GM18526 (cell line): ENCODE measurements around the gene CDH24.

Experiments used
- POLR2A ChIP-seq: IDR thresholded peaks from 3 replicates; pipeline ENCODE4 v1.6.1; 2011; ENCODE audit not compliant: insufficient read length; ENCODE audit errors: extremely low read depth

Gene CDH24, protein sequence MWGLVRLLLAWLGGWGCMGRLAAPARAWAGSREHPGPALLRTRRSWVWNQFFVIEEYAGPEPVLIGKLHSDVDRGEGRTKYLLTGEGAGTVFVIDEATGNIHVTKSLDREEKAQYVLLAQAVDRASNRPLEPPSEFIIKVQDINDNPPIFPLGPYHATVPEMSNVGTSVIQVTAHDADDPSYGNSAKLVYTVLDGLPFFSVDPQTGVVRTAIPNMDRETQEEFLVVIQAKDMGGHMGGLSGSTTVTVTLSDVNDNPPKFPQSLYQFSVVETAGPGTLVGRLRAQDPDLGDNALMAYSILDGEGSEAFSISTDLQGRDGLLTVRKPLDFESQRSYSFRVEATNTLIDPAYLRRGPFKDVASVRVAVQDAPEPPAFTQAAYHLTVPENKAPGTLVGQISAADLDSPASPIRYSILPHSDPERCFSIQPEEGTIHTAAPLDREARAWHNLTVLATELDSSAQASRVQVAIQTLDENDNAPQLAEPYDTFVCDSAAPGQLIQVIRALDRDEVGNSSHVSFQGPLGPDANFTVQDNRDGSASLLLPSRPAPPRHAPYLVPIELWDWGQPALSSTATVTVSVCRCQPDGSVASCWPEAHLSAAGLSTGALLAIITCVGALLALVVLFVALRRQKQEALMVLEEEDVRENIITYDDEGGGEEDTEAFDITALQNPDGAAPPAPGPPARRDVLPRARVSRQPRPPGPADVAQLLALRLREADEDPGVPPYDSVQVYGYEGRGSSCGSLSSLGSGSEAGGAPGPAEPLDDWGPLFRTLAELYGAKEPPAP

DNA sequence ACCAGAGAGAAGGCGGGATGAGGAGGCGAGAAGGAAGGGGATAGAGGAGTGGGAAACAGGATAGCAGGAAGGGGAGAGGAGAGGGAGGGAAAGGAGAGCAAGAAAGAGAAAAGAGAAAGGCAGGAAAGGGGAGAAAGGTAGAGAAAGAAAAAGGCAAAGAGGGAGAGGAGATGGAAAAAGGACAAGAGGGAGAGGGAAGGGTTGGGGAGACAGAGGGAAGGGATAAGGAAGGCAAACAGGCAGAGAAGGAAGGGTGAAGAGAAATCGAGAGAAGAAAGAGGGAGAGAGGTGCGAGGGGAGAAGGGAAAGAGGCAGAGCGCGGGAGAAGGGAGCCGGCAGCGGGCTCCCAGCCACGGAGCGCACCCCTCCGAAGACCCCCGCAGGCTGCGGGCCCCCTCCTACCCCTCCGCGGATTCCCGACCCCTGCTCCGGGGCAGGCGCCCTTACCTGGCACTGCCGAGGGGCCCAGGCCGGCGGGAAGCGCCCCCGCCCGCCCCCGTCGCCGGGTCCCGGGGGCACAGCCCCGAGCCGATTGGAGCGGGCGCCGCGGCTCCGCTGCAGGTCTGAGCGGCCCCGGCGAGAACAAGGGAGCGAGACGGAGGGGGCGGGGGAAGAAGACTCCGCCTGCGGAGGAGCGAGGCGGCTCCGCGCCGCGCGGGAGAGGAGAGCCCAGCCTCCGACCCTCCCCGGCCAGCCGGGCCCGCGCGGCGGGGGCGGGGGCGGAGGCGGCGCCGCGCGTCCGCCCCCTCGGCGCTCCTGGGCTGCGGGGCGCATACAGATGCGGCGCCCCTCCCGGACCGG lies at the start of gene CDH24:
TSS of gene CDH24 (minus strand) at position 565 of the 801 bp plus-strand sequence. CDS start 1,787 bp downstream, outside the sequence.
- TF ChIP-seq POLR2A: no peak

DNA sequence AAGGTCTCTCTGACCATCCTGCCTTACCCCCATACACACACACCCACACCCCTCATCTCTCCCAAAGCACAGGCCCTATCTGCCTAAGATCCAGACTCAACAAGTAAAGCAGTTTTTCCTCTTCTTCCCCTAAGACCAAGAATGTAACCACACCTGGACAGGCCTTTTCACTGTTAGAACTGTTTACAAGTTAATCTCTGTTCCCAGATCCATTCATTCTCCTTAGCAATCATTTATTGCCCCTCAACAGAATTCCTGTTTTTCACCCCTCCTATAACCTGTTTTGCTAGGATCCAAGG lies 49.4 kb upstream of the CDH24 start:
- TF ChIP-seq POLR2A: no peak

DNA sequence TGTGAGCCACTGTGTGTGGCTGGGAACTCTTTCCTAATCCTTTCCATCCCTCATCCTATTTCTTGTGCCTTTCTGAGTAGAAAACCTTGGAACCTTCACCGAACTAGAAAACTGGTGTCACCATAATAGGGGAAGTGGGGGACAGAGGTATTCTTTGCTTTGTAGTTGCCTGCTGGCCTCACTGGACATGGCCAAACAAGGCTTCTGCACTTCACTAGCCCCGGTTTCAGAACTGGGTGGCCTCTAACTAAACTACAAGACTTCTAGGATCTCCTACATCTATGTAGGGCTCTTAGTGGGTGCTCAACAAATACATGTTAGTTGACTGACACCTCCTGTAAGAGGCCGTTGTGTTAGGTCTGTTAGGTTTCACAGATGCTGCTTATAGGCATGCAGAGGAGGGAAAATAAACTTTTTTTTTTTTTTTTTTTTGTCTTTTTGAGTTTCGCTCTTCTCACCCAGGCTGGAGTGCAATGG lies 48.1 kb upstream of the CDH24 start:
- TF ChIP-seq POLR2A: no peak

DNA sequence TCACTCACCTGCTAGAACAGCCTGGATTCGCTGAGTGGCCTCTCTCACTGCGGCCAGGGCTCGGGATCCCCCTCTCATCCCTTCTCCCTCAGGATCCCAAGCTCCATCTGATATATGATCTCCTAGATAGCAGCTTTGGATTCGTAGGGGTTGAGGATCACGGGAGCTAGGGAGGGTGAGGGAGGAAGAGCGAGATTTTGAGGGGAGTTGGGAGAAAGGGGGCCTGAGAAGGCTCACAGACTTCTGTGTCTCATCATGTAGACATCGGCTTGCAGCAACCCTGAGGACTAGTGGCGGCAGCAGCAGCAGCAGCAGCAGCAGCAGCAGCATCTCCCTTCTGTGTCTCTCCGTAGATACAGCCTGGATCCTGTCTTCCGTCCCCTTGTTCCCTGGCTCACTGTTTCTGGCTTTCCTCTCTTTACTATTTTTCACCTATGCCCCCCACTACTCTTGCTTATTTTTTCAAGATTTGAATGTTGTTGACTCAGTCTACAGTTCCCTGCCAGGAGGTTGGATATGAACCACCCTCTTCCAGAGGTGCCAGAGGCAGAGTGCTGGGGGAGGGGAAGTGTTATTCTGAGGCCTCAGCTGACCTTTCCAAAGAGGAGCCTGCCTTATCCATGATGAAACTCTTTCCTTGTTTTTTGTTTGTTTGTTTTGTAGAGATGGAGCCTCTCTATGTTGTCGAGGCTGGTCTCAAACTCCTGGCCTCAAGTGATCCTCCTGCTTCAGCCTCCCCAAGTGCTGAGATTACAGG lies 47.4 kb upstream of the CDH24 start, which contains the start of gene CIROP:
TSS of gene CIROP (minus strand) at position 399 of the 757 bp plus-strand sequence. CDS start at position 330, 69 bp downstream.
- no peak for TF ChIP-seq POLR2A

DNA sequence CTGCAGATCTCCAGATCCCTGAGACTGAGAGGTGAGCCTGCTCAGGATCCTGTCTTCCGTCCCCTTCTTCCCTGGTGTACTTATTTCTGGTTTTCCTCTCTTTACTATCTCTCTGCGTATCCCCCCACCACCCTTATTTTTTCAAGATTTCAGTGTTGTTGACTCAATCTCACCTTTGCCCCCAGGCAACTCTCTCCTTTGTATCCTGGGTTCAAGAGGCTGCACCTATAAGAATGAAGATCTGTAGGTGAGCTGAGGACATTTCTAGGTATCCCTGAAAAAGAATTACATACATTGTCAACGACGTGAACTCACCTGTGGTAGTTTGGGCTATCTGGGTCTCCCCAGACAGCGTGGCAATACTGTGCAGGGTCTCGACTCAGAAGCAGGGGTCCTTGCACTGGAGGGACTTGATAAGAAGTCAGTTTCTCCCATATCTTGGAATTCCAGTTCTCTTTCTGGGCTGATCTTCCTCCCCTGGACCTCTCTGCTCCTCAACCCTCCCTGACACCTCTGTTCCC lies 46.8 kb upstream of the CDH24 start:
- no peak for TF ChIP-seq POLR2A

DNA sequence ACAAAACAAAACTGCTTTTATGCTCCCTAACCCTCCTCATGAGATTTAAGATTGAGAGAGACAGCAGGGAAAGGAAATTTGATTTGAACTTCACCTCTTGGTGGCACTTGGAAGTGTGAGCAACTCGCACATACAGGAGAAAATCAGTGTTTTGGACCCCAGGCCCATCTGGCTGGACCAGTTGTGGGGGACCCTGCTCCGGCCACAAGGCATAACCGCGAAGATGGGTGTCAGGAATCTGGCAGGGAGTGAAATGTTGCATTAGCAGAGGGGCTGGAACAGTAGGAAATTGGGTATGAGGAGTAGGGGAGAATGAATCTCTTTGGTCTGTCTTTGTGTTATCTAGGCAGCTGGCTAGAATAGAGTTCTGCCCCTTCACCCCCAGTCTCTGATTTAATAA lies 46.3 kb upstream of the CDH24 start:
- TF ChIP-seq POLR2A: no peak

DNA sequence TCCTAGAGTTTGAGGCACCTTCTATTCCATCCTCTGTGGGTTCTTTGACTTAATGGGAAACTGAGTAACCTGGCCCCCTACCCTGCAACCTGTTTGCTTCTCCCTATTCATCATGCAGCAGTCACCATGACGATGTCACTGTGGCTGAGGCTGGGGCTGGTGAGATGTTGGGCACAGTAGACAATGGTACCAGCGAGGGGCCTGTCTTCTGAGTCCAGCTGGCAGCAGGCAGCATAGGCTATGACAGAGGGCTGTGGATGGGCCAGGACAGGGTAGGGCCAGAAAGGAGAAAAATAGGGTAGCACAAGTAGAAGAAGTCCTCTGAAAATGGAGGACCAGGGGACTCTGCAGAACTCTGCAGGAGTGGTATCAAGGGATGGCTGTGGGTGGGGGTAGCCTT lies 45.5 kb upstream of the CDH24 start:
- no peak for TF ChIP-seq POLR2A

DNA sequence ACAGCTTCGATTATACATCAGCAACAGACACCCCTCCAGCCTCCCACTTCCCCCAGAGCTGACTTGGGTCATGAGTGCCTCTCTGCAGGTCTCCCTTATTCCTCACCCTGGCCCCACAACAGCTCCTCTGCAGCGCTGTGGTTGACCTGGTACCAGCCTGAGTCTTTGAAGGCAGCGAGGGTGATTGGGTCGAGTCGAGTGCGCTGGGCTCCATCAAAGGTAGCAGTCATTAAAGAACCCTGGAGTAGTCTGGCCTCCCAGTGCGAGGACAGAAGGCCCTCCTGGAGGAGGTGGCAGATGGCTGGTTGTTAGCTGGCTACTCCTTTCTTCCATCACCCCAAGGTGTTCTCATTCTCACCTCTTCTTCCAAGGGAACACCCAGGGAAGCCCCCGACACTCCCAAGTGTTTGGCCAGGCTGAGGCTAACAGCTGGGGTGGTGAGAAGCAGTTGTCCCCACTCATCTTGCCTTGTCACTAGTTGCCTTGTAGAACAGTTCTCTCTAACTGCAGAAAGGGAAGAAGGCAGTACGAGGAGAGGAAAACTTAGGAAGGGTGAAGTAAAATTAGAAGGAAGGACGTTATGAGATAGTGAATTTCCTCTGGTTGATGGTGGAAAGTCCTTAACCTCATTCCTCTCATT lies 44.8 kb upstream of the CDH24 start:
- no peak for TF ChIP-seq POLR2A

DNA sequence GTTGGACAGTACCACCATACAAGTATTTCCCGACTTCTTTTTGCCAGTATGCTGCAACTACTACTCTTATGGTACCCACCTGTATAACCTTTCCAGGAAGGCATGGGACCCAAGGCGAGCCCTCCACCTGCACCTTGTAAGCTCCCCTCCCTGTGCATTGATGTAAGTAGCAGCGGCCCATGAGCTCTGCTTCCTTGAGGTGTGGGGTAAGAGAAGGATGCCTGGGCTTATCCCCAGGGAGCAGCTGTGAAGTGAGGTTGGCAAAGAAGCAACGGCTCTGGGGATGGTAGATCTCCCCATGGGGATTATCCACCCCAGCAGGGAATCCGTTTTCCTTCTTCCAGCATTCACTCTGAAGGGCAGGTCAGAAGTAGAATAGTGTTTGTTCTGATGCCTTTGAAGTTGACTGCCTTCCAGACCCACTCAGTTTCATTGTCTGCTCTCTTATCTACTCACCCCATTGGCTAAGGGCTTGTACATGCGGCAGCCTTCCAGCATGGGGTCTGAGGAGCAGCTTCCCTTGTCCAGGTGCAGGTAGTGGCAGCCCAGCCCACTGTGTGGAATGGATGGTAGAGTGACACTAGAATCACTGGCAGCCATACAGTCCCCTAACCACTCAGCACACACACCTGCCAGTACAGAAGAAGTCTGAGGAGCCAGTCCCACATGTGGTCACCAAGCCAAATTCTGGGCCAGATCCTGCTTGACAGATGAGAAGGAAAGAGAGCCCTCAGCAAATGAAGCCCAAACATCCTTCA lies 44.1 kb upstream of the CDH24 start:
- no peak for TF ChIP-seq POLR2A

DNA sequence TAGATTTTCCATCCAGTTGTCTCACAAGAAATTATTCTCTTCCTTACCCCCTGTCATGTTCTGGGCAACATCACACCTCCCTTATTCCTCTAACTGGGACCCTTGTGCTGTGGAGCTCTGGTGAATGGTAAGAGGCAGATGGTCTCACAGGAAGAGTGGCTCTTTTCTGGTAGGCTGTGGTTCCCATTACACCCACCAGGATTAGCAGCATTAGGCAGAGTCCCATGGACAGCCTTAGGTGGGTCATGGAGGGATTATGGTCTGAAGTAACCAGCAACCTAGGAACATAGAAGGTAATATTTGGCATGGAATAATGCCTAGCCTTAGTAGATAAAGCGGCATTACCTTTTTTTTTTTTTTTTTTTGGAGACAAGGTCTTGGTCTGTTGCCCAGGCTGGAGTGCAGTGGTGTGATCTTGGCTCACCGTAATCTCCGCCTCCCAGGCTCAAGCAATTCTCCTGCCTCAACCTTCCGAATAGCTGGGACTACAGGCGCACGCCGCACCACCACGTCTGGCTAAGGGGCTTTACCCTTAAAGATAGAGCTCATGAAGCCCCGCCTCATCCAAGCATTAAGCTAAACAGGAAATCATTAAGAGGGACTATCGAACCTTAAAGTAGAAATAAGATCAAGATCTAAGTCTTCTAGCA lies 42.0 kb upstream of the CDH24 start:
- TF ChIP-seq POLR2A: no peak

DNA sequence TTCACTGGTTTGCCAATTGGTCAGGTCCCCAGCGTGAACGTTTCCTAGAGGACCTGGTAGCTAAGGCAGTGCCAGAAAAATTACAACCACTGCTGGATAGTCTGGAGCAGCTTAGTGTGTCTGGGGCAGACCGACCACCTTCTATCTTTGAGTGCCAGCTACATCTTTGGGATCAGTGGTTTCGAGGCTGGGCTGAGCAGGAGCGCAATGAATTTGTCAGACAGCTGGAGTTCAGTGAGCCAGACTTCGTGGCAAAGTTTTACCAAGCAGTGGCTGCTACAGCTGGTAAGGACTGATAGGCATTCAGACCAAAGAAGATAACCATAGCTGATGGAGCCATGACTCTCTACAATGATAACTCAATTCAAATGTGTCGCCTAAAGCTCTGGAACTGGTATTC lies 40.5 kb upstream of the CDH24 start:
- no peak for TF ChIP-seq POLR2A

DNA sequence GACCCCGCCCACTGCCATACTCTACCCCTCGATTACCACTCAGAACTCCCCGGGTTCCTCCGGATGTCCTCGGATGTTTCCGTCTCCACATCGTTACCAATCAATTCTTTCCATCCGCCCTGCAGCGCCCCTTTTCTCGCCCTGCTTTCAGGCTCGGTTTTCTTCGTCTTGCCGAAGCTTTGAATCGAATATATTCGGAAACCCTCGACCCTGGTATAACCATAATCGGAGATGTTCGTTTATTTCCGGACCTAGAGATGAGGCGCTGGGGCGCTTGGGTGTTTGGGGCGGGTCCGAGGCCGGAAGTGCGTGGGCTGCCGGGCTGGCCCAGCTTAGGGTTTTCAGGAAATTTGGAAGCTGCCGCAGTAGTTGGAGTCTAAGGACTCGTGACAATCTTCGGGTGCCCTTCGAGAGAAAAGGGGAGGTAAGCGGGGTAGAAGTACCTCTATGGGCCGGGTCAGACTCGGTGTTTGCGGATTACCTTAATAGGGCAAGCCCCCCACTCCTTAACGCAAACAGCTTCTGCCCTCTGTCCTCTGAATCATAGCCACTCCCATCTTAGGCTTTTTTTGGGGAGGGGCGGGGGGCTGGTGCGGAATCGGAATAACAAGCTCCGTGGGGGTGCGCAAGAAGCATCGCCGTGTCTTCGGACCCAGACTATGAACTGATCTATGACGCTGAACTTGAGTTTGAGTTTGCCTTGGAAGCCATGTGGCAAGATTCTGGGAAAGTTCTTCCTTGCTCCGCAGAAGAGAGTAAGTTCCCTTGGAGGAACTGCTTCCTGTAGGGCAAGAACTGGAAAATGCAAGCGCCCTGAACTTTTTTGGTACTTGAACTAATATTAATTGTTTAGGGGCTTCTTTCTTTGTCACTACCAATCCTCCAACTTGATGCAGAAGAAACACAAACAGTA lies 38.1 kb upstream of the CDH24 start, which contains the start of gene C14orf119:
TSS of gene C14orf119 (plus strand) at position 310 of the 913 bp plus-strand sequence. CDS start 2,154 bp downstream, outside the sequence.
- TF ChIP-seq POLR2A: peak; percentile 60
